BE2C (cell line): ENCODE measurements around the gene TNFRSF14.

Experiments used
- DNase-seq: peaks from one replicate; pipeline ENCODE4 v3.0.0-alpha.2; 2020
- H3K27me3 ChIP-seq: fragments of 250-450 bp; sonication (Bioruptor Pico); 2 replicates; pipeline ENCODE4 v1.5.1; 2020; ENCODE audit warnings: mild to moderate bottlenecking
- H3K36me3 ChIP-seq: fragments of 250-450 bp; sonication (Bioruptor Pico); 2 replicates; pipeline ENCODE4 v1.5.1; 2020; ENCODE audit warnings: mild to moderate bottlenecking
- H3K4me1 ChIP-seq: fragments of 250-450 bp; sonication (Bioruptor Pico); 2 replicates; pipeline ENCODE4 v1.5.1; 2020
- H3K4me3 ChIP-seq: 2 replicates; pipeline ENCODE4 v1.5.1; 2011; ENCODE audit warnings: low read depth, low read length
- H3K9me3 ChIP-seq: fragments of 250-450 bp; sonication (Bioruptor Pico); 2 replicates; pipeline ENCODE4 v1.5.1; 2020
- CTCF ChIP-seq: IDR thresholded peaks from 2 replicates; pipeline ENCODE4 v1.5.1; 2012; ENCODE audit warnings: mild to moderate bottlenecking, low read depth, low read length

Gene TNFRSF14

GRCh38 chr1:2534315-2534686, 21.9 kb upstream of the TNFRSF14 start:
- Histone ChIP-seq H3K4me3 (no peak overlapping the region), H3K27me3 (no peaks in the 10 kb centered on the region), H3K36me3 (no peaks in the 10 kb centered on the region), H3K9me3 (no peaks in the 10 kb centered on the region), H3K4me1 (no peaks in the 10 kb centered on the region; the same call in 1 of the 2 replicates)
- no peak for TF ChIP-seq CTCF
- no peak for DNase-seq

DNA sequence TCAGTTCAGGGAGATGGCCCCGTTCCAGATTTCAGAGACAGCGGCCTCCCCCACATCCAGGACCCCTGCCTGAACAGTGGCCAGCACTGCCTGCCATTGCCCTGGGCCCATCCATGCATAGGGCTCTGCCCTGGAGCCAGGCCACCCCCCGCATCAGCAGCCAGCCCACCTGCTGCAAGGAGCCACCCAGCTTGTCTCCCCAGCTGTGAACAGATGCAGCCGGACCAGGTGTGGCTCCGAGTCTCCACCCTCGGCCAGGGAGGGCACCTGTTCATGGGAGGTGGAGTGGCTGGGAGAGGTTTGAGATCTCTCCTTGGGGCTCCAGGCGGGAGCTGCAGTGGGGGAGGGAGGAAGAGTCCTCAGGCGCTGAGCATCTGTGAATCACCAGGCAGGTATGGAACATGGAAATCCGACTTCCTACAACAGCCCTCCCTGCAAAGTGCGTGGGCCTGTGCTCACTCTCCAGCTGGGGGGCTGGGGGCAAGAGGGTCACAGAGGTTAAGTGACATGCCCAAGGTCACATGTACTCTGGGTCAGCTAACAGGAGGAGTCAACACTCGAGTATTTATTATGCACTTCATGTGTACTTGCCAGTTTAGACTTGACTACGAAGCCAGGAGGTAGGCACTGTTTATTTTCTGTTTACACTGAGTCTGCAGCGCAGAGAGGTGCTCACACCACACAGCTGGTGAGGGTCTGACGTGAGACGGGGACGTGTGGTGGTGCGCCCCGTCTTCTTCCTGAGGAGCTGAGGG, 21.3 kb upstream of the TNFRSF14 start:
- H3K4me3 ChIP-seq = no peak overlapping the region
- no peaks in the 10 kb centered on the region for H3K9me3 ChIP-seq
- H3K4me1 ChIP-seq = no peaks in the 10 kb centered on the region; the same call in 1 of the 2 replicates
- DNase-seq = no peak
- TF ChIP-seq CTCF = no peak
- H3K36me3 ChIP-seq = no peaks in the 10 kb centered on the region
- no peaks in the 10 kb centered on the region for H3K27me3 ChIP-seq

DNA sequence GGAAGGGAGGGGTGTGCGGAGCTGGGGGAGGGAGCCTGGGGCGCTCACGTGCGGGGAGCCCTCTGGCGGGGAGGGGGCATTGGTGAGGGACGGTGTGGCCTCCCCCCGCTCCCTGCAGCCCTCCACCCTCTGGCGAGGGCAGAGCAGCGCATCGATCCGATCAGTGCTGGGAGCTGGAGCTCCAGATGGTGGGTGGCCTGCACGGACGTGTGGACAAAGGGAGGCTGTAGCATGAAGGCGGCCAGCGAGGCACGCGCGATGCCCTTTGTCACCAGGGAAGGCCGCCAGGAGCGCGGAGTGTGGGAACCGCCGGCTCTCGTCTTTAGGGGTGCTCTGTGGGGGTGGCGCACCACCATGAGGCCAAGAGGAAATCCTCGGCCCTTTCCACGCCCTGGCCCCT, 20.7 kb upstream of the TNFRSF14 start:
- no peaks in the 10 kb centered on the region for H3K27me3 ChIP-seq
- TF ChIP-seq CTCF = no peak
- H3K9me3 ChIP-seq = no peaks in the 10 kb centered on the region
- DNase-seq = no peak
- no peaks in the 10 kb centered on the region for H3K36me3 ChIP-seq
- H3K4me3 ChIP-seq = no peak overlapping the region
- H3K4me1 ChIP-seq = no peaks in the 10 kb centered on the region; the same call in 1 of the 2 replicates

DNA sequence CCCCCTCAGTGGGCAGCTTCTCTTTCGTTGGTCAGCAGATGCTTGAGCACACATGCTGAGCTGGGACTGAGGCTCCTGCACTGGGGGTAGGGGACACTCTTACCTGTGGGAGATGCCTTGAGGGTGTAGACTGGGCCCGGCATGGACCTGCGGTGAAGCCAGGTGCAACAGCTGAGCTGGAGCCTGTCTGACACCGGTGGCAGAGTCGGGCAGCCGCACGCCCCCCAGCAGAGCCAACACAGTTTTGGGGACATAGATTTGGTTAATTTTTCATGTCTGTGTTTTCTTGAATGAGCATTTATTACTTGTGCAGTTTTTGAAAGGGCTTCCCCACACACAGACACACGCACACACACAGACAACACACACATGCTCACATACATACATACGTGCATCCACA, 20.2 kb upstream of the TNFRSF14 start:
- Histone ChIP-seq H3K4me3 (no peak overlapping the region), H3K36me3 (no peaks in the 10 kb centered on the region), H3K9me3 (no peaks in the 10 kb centered on the region), H3K27me3 (no peaks in the 10 kb centered on the region), H3K4me1 (no peaks in the 10 kb centered on the region)
- TF ChIP-seq CTCF = no peak
- no peak for DNase-seq

DNA sequence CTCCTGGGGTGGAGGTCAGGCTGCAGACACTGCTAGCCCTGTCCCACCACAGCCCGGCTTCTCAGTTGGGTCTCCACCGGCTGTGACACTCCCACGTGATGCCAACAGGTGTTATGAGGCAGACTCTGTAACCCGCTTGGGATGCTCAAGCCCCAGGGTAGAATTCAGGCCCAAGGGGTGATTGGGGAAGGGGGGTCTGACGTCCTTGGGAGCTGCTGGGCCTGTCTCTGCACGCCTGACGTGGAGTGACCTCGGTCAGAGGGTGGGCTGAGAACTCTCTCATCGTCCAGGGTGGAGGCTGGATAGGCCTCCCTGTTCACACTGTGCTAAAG, 18.4 kb upstream of the TNFRSF14 start:
- Histone ChIP-seq H3K9me3 (no peaks in the 10 kb centered on the region), H3K27me3 (no peaks in the 10 kb centered on the region), H3K4me3 (no peak overlapping the region), H3K4me1 (peaks cover 3% of the 10 kb centered on the region), H3K36me3 (no peaks in the 10 kb centered on the region)
- TF ChIP-seq CTCF = no peak
- no peak for DNase-seq

DNA sequence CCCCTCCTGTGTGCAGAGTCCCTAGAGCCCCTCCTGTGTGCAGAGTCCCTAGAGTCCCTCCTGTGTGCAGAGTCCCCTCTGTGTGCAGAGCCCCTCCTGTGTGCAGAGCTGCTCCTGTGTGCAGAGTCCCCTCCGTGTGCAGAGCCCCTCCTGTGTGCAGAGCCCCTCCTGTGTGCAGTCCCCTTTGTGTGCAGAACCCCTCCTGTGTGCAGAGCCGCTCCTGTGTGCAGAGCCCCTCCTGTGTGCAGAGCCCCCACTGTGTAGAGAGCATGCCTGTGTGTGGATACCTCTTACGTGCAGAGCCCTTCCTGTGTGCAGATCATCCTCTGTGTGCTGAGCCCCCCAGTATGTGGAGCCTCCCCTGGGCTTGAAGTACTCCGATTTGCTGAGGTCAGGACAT, 17.8 kb upstream of the TNFRSF14 start:
- no peaks in the 10 kb centered on the region for H3K9me3 ChIP-seq
- TF ChIP-seq CTCF = no peak
- no peak overlapping the region for H3K4me3 ChIP-seq
- H3K36me3 ChIP-seq = no peaks in the 10 kb centered on the region
- no peaks in the 10 kb centered on the region for H3K27me3 ChIP-seq
- H3K4me1 ChIP-seq = peaks cover 9% of the 10 kb centered on the region
- no peak for DNase-seq
